Astrocyte (in vitro differentiated cells and primary cell): ENCODE results near the gene LRRTM4.

Experiments used
- CTCF ChIP-seq: IDR thresholded peaks from 2 replicates; pipeline ENCODE4 v1.5.1; 2011; ENCODE audit warnings: low read depth, mild to moderate bottlenecking, inconsistent platforms, low read length, moderate library complexity; ENCODE audit not compliant: insufficient read depth
- EZH2 ChIP-seq: IDR thresholded peaks from 2 replicates; pipeline ENCODE4 v1.6.1; 2012; ENCODE audit warnings: mild to moderate bottlenecking, low read length, inconsistent platforms; ENCODE audit not compliant: insufficient read depth

DNA sequence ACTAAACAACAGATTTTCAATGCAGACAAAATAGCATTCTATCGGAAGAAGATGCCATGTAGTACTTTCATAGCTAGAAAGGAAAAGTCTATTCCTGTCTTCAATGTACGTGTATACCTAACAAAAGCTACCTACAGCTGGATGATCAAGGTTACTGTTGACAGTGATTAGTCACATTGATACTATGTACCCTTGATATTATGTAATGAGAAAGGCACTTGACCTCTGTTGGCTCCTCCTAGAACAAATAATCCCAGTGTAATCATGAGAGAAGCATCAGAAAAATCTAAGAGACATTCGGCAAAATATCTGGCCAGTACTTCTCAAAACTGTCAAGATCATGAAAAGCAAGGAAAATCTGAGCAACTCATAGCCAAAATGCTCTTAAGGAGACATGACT is 44.4 kb upstream of the LRRTM4 start:
- no peak for TF ChIP-seq CTCF
- TF ChIP-seq EZH2: no peak
